GM18526 (cell line): Measurements from ENCODE around the gene HOPX.

ENCODE experiments used
- POLR2A ChIP-seq: IDR thresholded peaks from 3 replicates; pipeline ENCODE4 v1.6.1; 2011; ENCODE audit not compliant: insufficient read length; ENCODE audit errors: extremely low read depth

HOPX gene, protein sequence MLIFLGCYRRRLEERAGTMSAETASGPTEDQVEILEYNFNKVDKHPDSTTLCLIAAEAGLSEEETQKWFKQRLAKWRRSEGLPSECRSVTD

DNA sequence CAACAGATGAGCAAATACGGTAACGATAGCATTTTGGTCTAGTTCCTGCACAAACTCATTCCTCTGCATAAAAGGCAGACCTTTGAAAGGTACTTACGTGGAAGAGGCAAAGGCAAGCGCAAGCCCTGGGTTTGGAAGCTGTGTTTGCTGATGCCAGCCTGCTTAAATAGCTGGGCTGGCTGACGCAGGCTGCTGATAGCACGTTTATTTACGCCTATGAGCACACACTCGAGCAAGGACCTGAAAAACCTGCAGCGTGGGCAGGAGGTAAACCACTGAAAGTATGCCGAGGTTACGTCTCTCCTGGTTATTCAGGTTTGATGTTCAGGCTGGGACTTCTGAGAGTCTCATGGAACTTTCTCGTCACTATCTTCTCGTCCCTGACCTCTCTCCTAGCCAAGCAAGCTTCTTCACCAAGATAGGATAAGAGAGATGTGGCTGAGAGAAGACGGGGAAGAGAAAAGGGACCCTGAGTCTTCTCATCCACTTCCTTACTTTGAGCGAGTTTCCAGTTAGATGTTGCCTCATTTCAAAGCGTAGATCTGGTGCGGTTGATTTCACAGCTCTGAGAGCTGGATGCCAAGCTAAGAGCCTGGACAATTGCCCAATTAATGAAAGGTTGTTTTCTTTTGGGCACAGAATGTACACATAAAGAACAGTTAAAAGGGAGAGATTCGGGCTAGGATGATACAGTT is at the start of gene HOPX:
Gene HOPX, minus strand, starts transcription at position 139 of the 695 bp plus-strand sequence. CDS start 23,480 bp downstream, outside the sequence.
- TF ChIP-seq POLR2A = no peak

DNA sequence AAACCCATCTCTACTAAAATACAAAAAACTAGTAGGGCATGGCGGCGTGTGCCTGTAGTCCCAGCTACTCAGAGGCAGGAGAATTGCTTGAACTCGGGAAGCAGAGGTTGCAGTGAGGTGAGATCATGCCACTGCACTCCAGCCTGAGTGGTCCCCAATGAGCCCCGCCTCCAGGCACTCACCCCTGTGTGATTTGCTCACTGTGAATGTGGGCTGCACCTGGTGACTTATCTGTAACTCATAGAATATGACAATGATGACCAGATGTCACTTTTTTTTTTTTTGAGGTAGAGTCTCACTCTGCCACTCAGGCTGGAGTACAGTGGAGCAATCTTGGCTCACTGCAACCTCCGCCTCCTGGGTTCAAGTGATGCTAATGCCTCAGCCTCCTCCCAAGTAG is 49.0 kb upstream of the HOPX start:
- TF ChIP-seq POLR2A = no peak

DNA sequence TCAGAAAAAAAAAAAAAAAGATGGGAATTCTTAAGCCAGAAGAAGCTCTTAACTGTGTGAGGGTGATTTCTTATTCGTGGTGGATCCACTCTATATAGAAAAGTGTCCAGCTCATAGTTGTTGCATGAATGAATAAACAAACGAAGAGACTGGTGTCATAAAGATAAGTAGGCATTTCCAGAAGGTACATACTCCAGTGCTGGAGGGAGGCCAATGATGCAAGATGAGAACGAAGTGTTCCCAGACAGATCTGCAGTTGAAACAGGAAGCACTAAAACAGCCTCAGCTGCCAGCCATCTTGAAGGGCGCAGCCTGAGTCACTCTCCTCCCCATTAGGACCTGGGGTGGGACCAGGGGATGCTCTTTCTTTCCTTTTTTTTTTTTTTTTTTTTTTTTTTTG is 47.4 kb upstream of the HOPX start:
- TF ChIP-seq POLR2A = no peak

DNA sequence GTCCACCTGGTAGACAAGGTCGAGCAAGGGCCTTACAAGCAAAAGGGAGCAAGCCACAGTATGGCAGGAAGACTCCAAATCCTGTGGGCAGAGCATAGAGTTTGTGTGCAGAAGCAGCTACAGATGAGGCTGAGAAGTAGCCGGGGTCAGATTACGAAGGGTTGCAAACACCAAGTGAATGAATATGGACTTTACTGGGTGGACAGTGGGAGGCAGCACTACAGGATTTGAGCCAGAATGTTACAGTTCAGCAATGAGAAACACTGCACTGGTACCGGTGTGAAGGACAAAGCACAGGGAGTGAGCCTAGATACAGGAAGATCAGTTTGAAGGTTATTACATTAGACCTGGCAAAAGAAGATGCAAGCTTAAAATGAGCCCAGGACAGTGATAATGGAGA is 46.1 kb upstream of the HOPX start:
- no peak for TF ChIP-seq POLR2A

DNA sequence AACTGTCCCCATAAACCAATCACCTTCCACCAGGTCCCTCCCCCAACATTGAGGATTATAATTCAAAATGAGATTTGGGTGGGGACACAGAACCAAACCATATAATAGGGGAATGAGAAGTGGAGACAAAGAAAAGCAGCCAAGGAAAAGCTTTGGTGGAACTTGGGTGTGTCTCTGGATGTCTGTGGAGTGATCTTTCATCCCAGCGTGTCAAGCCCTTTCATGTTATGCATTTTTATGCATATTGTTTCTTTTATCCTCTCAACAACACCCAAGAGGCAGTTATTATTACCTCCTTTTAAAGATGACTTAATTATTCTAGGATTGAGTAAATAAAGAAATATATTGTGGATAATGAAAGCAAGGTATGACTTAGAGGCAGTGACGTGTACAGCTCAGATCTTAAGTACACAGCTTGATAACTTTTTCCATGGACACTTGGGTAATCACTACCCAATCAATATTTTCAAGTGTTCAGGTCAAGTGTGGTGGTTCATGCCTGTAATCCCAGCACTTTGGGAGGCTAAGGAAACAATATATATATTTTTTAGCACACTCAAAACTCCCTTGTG is 42.6 kb upstream of the HOPX start:
- no peak for TF ChIP-seq POLR2A

DNA sequence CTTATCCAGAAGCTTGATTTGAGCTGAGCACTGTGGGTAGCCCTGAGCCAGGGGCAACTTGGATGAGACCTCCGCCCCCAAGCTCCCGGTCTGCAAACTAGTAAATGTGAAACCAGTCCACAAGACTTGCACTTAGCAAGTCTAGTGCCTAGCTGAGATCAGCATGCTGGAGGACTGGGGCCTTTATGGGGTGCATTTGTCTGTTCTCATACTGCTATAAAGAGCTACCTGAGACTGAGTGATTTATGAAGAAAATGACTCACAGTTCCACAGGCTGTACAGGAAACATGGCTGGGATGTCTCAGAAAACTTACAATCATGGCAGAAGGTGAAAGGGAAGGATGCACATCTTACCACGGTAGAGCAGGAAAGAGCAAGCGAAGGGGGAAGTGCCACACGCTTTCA is 42.1 kb upstream of the HOPX start:
- TF ChIP-seq POLR2A = no peak

DNA sequence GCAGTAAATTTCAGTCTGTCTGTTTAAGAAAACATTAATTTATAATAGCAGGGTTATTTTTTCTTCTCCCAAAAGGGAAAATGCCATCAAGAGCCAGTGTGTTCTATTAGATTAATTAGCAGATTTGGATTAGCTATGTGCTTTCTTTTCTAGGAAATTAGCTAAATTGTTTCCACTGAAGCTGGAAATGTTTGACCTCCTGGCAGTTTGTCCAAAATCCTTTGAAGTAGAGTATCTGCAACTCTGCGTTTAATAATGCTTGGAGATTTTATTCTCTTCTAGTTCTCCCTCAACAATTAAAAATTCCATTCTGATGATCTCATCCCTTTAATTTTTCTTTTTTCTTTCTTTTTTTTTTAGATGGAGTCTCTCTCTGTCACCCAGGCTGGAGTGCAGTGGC is 27.1 kb upstream of the HOPX start:
- TF ChIP-seq POLR2A = no peak

DNA sequence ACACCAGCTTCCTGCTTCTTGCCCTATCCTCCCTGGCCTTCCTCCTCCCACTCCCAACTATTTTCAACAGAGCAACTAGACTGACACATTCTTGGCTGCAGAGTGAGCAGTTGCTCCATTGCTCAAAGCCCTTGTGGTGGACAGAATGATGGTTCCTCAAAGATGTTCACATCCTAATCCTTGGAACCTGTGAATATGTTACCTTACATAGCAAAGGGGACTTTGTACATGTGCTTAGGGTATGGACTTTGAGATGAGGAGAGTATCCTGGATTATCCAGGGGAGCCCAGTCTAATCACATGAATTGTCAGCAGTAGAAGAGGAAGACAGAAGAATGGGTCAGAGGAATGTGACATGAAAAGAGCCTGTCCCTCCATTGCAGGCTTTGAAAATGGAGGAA is 24.9 kb upstream of the HOPX start:
- TF ChIP-seq POLR2A = no peak

DNA sequence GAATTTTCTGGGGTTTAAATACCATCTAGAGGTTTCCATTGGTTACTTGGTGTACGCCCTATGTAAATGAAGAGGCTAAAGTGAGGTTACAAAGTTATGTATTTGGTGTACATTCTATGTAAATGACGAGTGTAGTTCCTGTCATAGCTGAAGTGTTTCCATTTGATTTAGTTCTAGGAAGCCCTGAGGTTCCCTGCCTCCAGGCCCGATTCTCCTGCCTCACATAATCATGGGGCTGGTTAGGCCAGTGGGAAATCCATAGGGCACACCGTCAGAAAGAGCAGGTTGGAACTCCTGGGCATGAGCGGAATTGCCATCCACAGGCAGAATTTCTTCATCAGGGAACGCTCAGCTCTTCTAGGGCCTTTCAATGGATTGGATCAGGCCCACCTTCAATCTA is 24.2 kb upstream of the HOPX start:
- TF ChIP-seq POLR2A = no peak

DNA sequence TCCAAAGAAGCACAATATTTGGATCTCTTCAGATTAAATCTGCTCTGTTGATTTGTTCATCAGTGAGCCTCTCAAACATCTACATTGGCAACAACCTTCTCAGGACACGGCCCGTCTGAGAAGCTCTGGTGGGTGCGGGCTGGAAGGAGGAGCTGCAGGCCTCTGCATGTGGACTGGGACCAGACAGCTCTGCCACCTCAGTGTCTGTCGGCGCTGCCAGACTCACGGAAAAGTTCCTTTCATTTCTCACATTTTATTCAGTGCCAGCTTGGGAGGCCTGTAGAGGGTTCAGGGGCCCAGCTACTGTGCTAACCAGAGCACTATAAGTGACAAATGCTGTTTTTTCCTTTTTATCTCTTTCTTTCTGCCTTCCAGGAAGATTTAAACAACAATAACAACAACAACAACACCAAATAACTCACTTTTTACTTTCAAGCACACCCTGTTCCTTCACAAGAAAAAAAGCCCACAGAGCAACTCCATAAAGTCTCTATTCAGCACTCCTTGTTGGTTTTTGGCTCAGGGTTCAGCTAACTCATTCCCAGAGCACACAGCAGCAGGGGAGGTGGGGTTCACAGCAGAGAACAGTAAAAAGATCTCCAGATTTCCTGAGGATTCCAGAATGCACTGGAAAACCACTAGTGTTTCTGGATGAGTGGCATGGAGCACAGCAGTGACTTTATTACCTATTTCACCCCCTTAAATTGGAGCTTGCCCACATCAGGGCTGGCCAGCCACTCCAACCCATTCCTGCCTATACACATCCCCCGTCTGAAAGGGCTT is 23.2 kb upstream of the HOPX start:
- TF ChIP-seq POLR2A = no peak

DNA sequence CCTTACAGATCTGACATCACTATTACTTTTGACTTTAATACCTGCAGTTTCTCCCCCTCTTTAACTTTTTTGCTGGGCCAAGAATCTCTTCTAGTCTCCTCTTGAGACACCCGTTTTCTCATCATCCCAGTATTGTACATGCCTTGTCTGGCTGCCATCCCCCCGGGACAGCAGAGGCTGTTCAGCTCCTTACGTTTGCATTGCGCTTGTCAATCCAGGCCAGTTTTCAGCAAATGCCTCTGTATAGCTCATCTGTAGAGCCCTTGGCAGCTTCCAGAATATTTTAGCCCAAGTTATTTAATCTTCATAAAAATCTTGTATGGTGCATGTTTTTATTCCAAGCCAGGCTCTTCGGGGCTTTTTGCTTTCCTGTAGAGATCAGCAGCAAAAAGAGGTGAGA is 22.3 kb upstream of the HOPX start:
- no peak for TF ChIP-seq POLR2A

DNA sequence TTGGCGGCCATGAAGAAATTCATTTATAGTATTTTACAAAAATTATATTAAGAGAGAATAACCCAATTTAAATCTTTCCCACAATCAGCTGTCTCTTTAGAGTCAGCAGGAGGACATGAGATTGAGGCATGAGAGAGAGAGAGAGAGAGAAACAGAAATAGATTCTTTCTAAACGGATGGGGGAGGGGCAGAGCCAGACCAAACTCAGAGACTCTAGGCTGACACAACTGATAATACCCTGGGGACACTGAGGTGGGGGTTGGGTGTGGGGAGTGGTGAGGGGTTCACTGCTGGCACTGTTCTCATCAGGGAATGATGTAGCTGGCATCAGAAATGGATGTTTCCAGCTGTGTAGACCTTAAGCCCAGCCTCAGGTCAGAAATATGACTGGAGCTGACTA is 20.5 kb upstream of the HOPX start:
- no peak for TF ChIP-seq POLR2A

DNA sequence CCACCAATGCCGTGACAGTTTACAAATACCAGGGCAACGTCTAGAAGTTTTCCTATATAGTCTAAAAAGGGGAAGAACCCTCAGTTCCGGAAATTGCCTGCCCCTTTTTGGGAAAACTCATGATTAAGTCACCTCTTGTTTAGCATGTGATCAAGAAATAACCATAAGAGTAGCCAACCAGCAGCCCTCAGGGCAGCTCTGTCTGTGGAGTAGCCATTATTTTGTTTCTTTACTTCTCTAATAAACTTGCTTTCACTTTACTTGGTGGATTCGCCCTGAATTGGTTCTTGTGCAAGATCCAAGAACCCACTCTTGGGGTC is 20.0 kb upstream of the HOPX start:
- no peak for TF ChIP-seq POLR2A

DNA sequence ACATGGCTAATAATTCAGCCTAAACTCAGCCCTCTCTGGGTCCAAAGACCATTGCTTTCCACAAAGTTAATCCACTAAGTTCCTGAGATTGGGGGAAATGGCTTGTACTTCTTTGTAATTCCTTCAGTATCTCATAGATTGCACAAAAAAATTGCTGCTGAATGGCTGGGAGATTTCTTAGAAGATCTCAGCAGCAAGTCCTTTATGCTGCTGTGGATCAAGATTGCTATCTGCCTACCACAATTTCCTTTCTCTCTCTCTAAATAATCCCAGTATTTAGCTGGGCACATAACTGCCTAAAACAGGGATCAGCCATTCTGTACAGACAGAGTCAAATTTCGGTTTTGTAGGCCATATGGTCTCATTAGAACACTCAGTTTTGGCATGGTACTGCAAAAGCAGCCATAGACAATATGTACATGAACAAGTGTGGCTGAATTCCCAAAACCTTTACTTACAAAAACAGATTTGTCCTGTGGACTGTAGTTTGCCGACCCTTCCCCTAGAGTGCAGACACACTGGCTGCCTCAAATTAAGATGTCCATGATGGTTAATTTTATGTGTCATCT is 18.5 kb upstream of the HOPX start:
- no peak for TF ChIP-seq POLR2A

DNA sequence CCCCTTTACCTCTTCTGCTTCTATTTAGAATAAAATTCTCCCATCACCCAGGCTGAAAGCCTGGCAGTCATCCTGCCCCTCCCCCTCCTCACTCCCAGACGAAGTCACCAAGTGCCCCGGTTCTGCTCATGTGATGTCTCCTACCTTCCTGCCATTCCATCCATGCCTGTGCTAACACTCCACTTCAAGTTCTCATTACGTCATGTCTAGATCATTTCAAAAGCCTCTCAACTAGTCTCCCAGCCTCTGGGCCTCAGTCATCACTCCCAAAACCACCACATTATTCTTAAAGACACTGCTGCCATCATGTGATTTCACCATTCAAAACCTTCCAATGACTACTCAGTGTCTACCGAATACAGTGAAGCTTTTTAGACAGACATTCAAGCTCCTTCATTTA is 17.2 kb upstream of the HOPX start:
- no peak for TF ChIP-seq POLR2A

DNA sequence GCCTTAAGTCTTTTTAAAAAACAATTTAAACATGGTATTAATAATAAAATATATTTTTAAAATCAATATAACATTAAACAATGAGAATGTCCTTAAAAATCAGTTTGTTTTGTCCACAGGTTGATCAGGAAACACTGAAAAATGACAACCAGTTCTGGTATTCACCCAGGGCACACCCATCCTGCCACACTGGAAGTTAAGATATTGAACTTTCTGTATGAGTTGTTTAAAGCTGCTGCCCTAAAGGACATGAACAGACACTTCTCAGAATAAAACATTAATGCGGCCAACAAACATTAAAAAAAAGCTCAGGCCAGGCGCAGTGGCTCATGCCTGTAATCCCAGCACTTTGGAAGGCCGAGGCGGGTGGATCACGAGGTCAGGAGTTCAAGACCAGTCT is 15.0 kb upstream of the HOPX start:
- no peak for TF ChIP-seq POLR2A

DNA sequence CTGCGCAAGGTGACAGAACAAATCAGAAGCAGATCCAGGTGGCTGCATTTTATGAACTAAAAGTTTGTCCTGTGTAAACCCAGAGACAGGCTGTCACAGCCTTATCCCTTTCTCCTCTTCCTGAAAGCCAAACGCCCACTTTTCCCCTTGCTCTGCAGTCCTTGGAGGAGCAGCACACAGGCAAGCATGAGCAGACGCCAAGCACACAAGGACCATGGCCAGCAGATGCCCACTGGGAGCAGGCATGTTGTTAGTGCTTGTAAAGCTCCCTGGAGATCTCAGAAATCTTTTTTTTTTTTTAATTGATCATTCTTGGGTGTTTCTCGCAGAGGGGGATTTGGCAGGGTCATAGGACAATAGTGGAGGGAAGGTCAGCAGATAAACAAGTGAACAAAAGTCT is 11.5 kb upstream of the HOPX start:
- TF ChIP-seq POLR2A = no peak

DNA sequence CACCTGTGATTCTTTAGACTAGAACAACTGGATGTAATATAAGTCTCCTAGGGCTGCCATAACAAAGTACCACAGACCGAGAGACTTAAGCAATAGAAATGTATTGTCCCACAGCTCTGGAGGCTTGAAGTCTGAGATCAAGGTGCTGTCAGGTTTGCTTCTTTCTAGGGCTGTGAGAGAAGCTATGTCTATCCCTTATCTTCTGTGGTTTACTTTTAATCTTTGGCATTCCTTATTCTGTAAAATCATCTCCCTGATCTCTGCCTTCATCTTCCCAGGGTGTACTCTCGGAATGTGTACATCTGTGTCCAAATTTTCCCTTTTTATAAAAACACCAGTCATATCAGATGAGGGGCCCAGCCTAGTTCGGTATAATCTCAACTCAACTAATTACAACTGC is 10.3 kb upstream of the HOPX start:
- no peak for TF ChIP-seq POLR2A
